ENCODE measurements around the gene NPLOC4. TPM values are rescaled to one million over a fixed set of nuclear protein-coding genes. Genes with fewer than 3 reads are reported as not detected.
A peak's percentile ranks its signal among the peaks of the same experiment; 100 is the strongest.

The NPLOC4 gene
- total and polyA plus RNA-seq, 2 of the 13 experiments (the other 11 are each of a cell fraction or from before 2014, with no cell fraction given), result 57.0 to 97.0 TPM

DNA sequence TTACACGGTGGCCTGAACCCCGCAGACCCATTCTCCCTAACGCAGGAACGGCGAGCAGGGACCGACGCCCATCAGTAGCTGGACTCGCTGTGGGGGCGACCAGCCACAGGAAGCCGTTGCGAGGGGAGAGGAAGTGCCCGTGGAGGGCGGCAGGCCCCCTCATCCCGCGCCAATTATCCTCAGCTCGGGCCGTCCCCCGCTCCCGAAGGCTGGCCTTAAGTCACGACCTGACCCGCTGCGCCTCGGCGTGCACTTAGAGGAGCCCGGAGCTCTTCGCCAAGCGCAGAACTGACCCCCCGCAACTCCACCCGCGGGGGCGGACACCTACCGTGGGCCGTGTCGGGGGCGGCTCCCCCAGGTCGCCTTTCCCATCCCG lies 46.3 kb upstream of the NPLOC4 start (continued):
- TF ChIP-seq GMEB2 (CRISPR knock-in tag; IDR thresholded peaks at IDR 0.05; ENCODE audit: low read depth) (no peak), JUN (CRISPR knock-in tag; IDR thresholded peaks at IDR 0.05) (0 out of 2 replicates have a peak, but pooled peaks have one; percentile 12), RFX5 (IDR thresholded peaks at IDR 0.05; ENCODE audit: low read depth, low read length) (no peak), ZNF629 (CRISPR knock-in tag; conservative IDR thresholded peaks at IDR 0.05) (no peak), EZH2 (conservative IDR thresholded peaks at IDR 0.05; ENCODE audit: low read depth, low read length) (no peak), ZNF737 (CRISPR knock-in tag; IDR thresholded peaks at IDR 0.05; ENCODE audit: borderline replicate concordance) (0 out of 2 replicates have a peak, but pooled peaks have one; percentile 43), ZNF446 (CRISPR knock-in tag; IDR thresholded peaks at IDR 0.05) (0 out of 2 replicates have a peak, but pooled peaks have one; percentile 56), YEATS4 (CRISPR knock-in tag; IDR thresholded peaks at IDR 0.05; ENCODE audit: borderline replicate concordance) (no peak), GPN1 (CRISPR knock-in tag; IDR thresholded peaks at IDR 0.05; ENCODE audit: borderline replicate concordance) (0 out of 2 replicates have a peak, but pooled peaks have one; percentile 21), TARDBP (CRISPR knock-in tag; IDR thresholded peaks at IDR 0.05) (no peak), POLR2G (IDR thresholded peaks at IDR 0.05; ENCODE audit: low read depth, low read length) (no peak), CCAR2 (optimal IDR thresholded peaks at IDR 0.05; ENCODE audit: low read depth, low read length) (no peak), ATF1 (CRISPR knock-in tag; IDR thresholded peaks at IDR 0.05) (no peak), CTCF (CRISPR knock-in tag; IDR thresholded peaks at IDR 0.05) (no peak), ZNF660 (CRISPR knock-in tag; IDR thresholded peaks at IDR 0.05; ENCODE audit: borderline replicate concordance, low read depth) (no peak), FOXK2 (IDR thresholded peaks at IDR 0.05) (no peak), GABPA (IDR thresholded peaks at IDR 0.05; ENCODE audit: low read depth, low read length) (peak; percentile 42), GABPA (CRISPR knock-in tag; IDR thresholded peaks at IDR 0.05; ENCODE audit: low read depth) (no peak), ZEB1 (IDR thresholded peaks at IDR 0.05; ENCODE audit: insufficient replicate concordance, low read depth) (no peak), ZNF572 (CRISPR knock-in tag; IDR thresholded peaks at IDR 0.05) (no peak), YEATS2 (CRISPR knock-in tag; IDR thresholded peaks at IDR 0.05; ENCODE audit: borderline replicate concordance) (no peak), NFIC (IDR thresholded peaks at IDR 0.05; ENCODE audit: low read length) (no peak), MEIS2 (CRISPR knock-in tag; IDR thresholded peaks at IDR 0.05) (no peak), PHF8 (CRISPR knock-in tag; IDR thresholded peaks at IDR 0.05) (no peak), GATAD1 (CRISPR knock-in tag; IDR thresholded peaks at IDR 0.05) (no peak), ZNF75D (CRISPR knock-in tag; IDR thresholded peaks at IDR 0.05; ENCODE audit: borderline replicate concordance) (no peak), CREBL2 (CRISPR knock-in tag; IDR thresholded peaks at IDR 0.05; ENCODE audit: borderline replicate concordance) (0 out of 2 replicates have a peak, but pooled peaks have one; percentile 85)
- TF ChIP-seq, protein P1, sequence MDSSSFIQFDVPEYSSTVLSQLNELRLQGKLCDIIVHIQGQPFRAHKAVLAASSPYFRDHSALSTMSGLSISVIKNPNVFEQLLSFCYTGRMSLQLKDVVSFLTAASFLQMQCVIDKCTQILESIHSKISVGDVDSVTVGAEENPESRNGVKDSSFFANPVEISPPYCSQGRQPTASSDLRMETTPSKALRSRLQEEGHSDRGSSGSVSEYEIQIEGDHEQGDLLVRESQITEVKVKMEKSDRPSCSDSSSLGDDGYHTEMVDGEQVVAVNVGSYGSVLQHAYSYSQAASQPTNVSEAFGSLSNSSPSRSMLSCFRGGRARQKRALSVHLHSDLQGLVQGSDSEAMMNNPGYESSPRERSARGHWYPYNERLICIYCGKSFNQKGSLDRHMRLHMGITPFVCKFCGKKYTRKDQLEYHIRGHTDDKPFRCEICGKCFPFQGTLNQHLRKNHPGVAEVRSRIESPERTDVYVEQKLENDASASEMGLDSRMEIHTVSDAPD (CRISPR knock-in tag; IDR thresholded peaks at IDR 0.05), result no peak
- TF ChIP-seq, protein P2, sequence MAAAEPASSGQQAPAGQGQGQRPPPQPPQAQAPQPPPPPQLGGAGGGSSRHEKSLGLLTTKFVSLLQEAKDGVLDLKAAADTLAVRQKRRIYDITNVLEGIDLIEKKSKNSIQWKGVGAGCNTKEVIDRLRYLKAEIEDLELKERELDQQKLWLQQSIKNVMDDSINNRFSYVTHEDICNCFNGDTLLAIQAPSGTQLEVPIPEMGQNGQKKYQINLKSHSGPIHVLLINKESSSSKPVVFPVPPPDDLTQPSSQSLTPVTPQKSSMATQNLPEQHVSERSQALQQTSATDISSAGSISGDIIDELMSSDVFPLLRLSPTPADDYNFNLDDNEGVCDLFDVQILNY (CRISPR knock-in tag; conservative IDR thresholded peaks at IDR 0.05), result no peak

Data from HepG2 (cell line).